CD4-positive, alpha-beta T cell treated with Interleukin-10 for 1 hour (primary cell): ENCODE data around the gene MDH1.
"Not testable (repeated sequence)": the region's sequence is repeated elsewhere in the genome, so short reads cannot be mapped to it uniquely, and the experiment has no call there.

Experiments
- DNase-seq: peaks from one replicate; pipeline ENCODE4 v3.0.0-alpha.2; 2020

MDH1 gene

DNA sequence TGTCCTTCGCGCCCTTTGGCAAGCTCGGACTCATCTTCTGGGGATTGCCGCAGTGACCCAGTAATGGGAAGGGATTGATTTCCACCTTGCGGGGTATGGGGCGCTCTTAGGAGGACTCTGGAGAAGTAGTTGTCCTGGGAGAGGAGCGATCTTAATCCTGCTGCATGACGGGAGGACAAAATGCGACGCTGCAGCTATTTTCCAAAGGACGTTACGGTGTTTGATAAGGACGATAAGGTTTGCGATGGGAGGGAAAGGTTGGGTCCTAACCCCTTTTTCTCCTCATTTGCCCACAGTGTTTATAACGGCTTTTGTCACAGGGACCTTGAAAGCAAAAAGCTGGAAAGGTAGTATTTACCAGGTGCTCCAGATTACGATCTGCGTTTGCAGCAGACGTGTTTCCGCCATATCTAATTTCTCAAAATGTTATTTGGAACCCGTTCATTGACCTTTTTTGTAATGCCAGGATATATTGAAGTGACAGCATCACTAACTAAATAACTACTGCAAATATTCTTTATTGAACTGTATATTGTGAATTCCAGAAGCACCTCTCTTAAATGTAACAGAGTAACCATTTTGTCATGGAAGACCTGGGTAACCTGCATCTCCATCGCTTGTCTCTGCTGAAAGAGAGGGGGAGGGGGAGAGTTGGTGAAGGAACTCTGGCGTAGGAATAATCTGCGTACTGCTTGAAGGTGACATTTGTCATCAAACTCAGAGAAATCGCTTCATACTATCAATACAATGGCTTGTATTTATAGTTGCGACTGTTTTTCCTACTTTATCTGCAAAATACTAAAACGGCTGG lies 590 bp downstream of the MDH1 start:
- no peak for DNase-seq

- no peak for DNase-seq
Measured at GRCh38 chr2:63590626-63591408, 2.1 kb downstream of the MDH1 start.

- DNase-seq: no peak
Measured at GRCh38 chr2:63591566-63592175, 2.9 kb downstream of the MDH1 start.

- DNase-seq: no peak
Measured at GRCh38 chr2:63594660-63595059, 5.9 kb downstream of the MDH1 start.

DNA sequence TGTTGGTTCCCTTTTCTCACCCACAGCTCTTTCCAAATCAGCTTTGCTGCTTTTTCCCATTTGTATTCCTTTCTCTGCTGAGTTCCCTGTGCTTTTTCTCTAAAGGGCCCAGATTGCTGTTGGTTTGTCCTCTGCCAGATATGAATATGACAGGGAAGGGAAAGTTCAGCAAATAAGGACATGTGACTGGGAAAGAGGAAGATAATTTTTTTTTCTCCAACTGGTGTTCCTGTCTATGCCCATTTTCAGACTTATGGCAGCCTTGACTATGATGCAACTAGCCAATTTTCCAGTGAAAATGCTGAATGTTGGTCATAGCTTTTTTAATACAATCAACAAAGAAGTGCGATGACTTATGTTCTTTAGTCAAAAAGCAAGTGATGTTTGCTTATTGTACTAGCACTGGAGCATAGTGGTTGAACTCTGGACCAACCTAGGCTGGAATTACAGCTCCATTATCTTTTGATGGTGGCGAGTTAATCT lies 7.7 kb downstream of the MDH1 start:
- no peak for DNase-seq

GRCh38 chr2:63598981-63599380 lies 10.2 kb downstream of the MDH1 start:
- DNase-seq: no peak

- DNase-seq: no peak
Measured at GRCh38 chr2:63600881-63601460, 12.2 kb downstream of the MDH1 start.

GRCh38 chr2:63604666-63605065 lies 15.9 kb downstream of the MDH1 start:
- no peak for DNase-seq

DNA sequence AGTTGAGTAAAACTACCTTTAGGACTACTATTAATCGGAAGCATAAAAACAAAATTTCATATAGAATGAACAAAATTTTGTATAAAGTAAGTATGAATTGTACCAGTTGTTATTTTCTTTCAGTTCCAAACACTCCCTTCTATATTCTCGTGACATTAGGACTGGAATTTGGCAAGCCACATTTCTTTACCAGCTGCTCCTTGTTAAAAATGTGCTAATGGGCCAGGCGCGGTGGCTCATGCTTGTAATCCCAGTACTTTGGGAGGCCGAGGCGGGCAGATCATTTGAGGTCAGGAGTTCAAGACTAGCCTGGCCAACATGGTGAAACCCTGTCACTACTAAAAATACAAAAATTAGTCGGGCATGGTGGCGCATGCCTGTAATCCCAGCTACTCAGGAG lies 20.1 kb downstream of the MDH1 start:
- DNase-seq: not testable (repeated sequence)

DNA sequence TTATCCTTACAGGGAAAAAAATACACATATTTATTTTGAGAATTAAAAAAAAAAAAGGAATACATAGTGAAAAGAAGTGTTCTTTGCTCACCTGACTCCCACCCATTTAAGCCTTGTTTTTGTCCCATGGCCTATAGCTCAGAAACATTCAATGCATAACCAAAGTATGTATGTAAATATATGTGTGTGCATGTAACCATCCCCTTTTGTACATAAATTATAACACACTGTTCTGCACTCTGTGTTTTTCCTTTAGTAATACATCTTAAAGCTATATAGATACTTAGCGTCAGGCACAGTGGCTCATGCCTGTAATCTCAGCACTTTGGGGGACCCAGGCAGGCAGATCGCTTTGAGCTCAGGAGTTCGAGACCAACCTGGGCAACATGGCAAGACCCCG lies 21.8 kb downstream of the MDH1 start:
- no peak for DNase-seq

GRCh38 chr2:63613391-63613901 lies 24.7 kb downstream of the MDH1 start:
- DNase-seq: no peak

GRCh38 chr2:63614448-63614968 lies 25.7 kb downstream of the MDH1 start:
- no peak for DNase-seq

GRCh38 chr2:63614983-63615945 lies 26.5 kb downstream of the MDH1 start:
- no peak for DNase-seq

- no peak for DNase-seq
Measured at GRCh38 chr2:63617366-63617765, 28.6 kb downstream of the MDH1 start.

- DNase-seq: no peak
Measured at GRCh38 chr2:63619328-63619727, 30.6 kb downstream of the MDH1 start.

- no peak for DNase-seq
Measured at GRCh38 chr2:63622751-63623150, 34.0 kb downstream of the MDH1 start.

- DNase-seq: not testable (repeated sequence)
Measured at GRCh38 chr2:63623763-63624162, 35.0 kb downstream of the MDH1 start.

DNA sequence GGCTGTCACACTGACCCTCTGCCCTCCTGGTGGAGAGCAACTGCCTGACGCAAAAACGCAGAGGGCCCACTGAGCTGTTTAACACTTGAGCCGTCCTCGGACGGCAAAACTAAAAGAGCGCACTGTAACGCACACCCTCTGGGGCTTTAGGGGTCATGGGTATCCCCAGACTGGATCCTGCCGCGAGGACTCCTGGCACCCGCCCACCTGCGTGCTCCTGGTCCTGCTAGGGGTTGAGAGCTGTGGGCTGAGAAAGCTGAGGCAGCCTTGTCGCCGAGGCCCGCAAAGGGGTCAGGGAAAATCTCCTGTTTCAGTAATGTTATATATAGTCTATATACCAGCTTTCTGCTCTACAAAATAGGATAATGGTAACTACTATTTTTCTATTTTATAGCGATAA lies 39.1 kb downstream of the MDH1 start:
- DNase-seq: no peak

- no peak for DNase-seq
Measured at GRCh38 chr2:63628403-63628942, 39.7 kb downstream of the MDH1 start.

DNA sequence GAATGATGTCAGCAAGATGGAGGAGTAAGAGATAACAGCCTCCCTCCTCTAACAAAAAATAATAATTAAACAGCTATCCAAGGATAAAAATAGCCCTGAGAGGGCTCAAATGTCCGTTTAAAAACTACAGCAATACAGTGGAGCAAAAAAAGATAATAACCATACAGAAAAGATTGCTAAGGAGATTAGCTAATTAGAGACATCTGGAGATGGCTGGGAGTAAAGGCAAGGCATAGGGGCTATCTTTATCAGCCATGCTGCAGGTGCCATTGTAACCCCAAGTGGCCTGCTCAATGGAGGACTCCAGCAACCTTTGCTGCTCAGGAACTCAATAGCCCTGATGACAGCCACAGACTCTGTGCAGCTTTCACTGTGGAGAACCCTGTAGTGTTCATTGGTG lies 42.7 kb downstream of the MDH1 start:
- DNase-seq: no peak

- DNase-seq: no peak
Measured at GRCh38 chr2:63632382-63632781, 43.6 kb downstream of the MDH1 start.
